Skeletal muscle satellite cell (primary cell): ENCODE data around the gene TNC.

Source experiments
- H3K27me3 ChIP-seq: 2 replicates; pipeline ENCODE4 v1.7.0; 2013; ENCODE audit warnings: low read length; ENCODE audit not compliant: control insufficient read depth, insufficient read depth
- H3K36me3 ChIP-seq: 2 replicates; pipeline ENCODE4 v1.7.0; 2013; ENCODE audit warnings: mild to moderate bottlenecking, control low read depth, low read length; ENCODE audit not compliant: insufficient read depth
- H3K4me1 ChIP-seq: 2 replicates; pipeline ENCODE4 v1.7.0; 2013; ENCODE audit warnings: low read length; ENCODE audit not compliant: control insufficient read depth, insufficient read depth
- H3K4me2 ChIP-seq: 2 replicates; pipeline ENCODE4 v1.7.0; 2013; ENCODE audit warnings: mild to moderate bottlenecking, low read length
- H3K4me3 ChIP-seq: 2 replicates; pipeline ENCODE4 v1.7.0; 2013; ENCODE audit warnings: low read length
- H3K9ac ChIP-seq: 2 replicates; pipeline ENCODE4 v1.7.0; 2013; ENCODE audit warnings: mild to moderate bottlenecking, low read depth, low read length, moderate library complexity
- H3K9me3 ChIP-seq: replicated peaks from 2 replicates; pipeline ENCODE4 v1.7.0; 2013; ENCODE audit warnings: mild to moderate bottlenecking, control low read depth, low read length

Gene TNC

GRCh38 chr9:114985959-114986501 lies 131.9 kb downstream of the TNC start:
- no peak overlapping the region for H3K4me3 ChIP-seq
- no peaks in the 10 kb centered on the region for H3K9me3 ChIP-seq
- H3K4me2 ChIP-seq, result no peak overlapping the region
- H3K27me3 ChIP-seq, result peaks cover 74% of the 10 kb centered on the region
- no peak overlapping the region for H3K9ac ChIP-seq
- H3K36me3 ChIP-seq, result no peaks in the 10 kb centered on the region
- no peaks in the 10 kb centered on the region for H3K4me1 ChIP-seq

DNA sequence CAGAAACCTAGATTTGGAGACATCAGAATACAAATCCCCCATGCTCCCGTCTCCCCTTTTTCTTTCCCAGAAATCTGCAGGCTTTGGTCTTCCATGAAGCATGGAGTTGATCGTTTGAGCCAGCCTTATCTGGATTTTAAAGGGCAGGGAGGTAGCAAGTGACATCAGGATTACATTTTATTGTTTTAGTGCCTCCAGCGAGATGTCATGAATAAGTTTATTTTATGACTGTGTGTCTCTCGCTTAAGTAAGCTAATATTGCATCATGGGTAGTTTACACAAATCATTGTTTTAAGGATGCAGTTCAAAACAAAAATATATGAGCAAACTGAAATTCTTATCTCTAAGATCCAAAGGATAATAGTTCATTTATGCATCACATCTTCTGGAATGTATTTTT lies 136.9 kb downstream of the TNC start:
- Histone ChIP-seq H3K4me2 (no peak overlapping the region), H3K36me3 (no peaks in the 10 kb centered on the region), H3K4me3 (no peak overlapping the region), H3K4me1 (no peaks in the 10 kb centered on the region), H3K9me3 (no peaks in the 10 kb centered on the region), H3K9ac (no peak overlapping the region), H3K27me3 (peaks cover 59% of the 10 kb centered on the region)

DNA sequence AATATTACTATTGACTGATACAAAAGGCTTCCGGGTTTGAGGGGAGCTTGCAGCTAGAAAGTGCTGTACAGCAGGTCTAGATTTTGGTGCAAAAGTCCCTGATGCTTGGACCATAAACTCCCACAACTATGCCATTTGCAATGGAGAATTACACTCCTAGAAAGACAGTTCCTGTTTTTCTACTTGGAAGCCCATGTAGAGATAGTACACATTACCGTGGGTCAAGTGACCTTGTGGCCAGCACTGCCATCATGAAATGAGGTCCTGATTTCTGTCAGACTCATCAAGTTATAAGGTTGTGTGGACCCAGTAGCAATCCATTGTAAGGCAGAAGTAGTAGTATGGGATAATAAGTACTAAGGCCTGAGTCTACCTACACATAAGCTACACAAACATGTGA lies 144.7 kb downstream of the TNC start:
- no peaks in the 10 kb centered on the region for H3K36me3 ChIP-seq
- H3K9me3 ChIP-seq, result no peaks in the 10 kb centered on the region
- no peak overlapping the region for H3K9ac ChIP-seq

GRCh38 chr9:114972510-114973136 lies 145.3 kb downstream of the TNC start:
- no peak overlapping the region for H3K9ac ChIP-seq
- no peak overlapping the region for H3K4me3 ChIP-seq
- no peaks in the 10 kb centered on the region for H3K9me3 ChIP-seq
- H3K27me3 ChIP-seq, result peaks cover 20% of the 10 kb centered on the region
- no peak overlapping the region for H3K4me2 ChIP-seq
- no peaks in the 10 kb centered on the region for H3K4me1 ChIP-seq
- no peaks in the 10 kb centered on the region for H3K36me3 ChIP-seq

More for the DNA sequence above, 144.7 kb downstream of the TNC start:
- Histone ChIP-seq H3K4me2 (no peak overlapping the region), H3K27me3 (peaks cover 23% of the 10 kb centered on the region), H3K4me1 (no peaks in the 10 kb centered on the region), H3K4me3 (no peak overlapping the region)
